ENCODE measurements around the gene PARP6. TPM values are rescaled to one million over a fixed set of nuclear protein-coding genes. Genes with fewer than 3 reads are reported as not detected.

PARP6 gene
- total RNA-seq, 6 donors from 2014 or later, result 54.9 to 140 (median 71.4) TPM

DNA sequence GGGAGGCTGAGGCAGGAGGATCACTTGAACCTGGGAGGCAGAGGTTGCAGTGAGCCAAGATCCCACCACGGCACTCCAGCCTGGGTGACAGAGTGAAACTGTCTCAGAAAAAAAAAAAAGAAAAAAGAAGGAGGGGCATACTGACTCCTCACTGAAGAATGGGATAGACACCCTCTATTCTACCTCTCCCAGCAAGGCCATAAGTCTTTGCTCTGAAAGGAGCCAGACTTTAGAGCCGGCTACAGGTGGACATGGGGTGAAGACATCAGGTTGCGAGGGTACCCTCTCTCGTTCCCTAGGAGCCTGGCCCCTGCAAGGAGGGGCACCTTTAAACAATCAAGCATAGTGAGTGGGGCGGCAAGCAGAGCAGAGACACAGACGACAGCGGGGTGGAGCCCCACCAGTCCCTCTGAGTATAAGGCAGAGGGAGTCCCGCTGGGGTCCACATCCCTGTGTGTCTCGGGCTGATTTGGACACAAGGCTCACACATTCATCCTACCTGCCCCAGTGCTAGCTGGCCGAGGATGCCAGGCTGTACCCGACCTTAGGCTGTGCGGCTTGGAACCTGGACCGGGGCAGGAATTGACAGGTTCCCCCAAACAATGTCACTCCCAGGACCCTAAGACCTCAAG, 75.8 kb downstream of the PARP6 start:
- no peaks in the 10 kb centered on the region for H3K27me3 ChIP-seq
- H3K36me3 ChIP-seq, result peaks cover 18 to 33% (median 32%) of the 10 kb centered on the region in 4 donors
- TF ChIP-seq, protein P1, sequence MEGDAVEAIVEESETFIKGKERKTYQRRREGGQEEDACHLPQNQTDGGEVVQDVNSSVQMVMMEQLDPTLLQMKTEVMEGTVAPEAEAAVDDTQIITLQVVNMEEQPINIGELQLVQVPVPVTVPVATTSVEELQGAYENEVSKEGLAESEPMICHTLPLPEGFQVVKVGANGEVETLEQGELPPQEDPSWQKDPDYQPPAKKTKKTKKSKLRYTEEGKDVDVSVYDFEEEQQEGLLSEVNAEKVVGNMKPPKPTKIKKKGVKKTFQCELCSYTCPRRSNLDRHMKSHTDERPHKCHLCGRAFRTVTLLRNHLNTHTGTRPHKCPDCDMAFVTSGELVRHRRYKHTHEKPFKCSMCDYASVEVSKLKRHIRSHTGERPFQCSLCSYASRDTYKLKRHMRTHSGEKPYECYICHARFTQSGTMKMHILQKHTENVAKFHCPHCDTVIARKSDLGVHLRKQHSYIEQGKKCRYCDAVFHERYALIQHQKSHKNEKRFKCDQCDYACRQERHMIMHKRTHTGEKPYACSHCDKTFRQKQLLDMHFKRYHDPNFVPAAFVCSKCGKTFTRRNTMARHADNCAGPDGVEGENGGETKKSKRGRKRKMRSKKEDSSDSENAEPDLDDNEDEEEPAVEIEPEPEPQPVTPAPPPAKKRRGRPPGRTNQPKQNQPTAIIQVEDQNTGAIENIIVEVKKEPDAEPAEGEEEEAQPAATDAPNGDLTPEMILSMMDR (IDR thresholded peaks at IDR 0.05), result no peak
- peak in 1 of 4 donors; percentile 40 for TF ChIP-seq POLR2A (IDR thresholded peaks at IDR 0.05)
- H3K27ac ChIP-seq, result peak overlapping the region; percentile 78 to 84 (median 82)
- ATAC-seq (ENCODE audit: low FRiP score in 2 of 2) (no peak), DNase-seq (no peak)
- H3K4me3 ChIP-seq, result peak overlapping the region in 3 of 4 donors; percentile 59
- 64 to 74% methylated on average over 13 of the region's 13 CpGs for WGBS, 2 donors
- H3K4me1 ChIP-seq, result peaks cover 8 to 54% (median 29%) of the 10 kb centered on the region in 4 donors
- H3K9me3 ChIP-seq, result no peaks in the 10 kb centered on the region

DNA sequence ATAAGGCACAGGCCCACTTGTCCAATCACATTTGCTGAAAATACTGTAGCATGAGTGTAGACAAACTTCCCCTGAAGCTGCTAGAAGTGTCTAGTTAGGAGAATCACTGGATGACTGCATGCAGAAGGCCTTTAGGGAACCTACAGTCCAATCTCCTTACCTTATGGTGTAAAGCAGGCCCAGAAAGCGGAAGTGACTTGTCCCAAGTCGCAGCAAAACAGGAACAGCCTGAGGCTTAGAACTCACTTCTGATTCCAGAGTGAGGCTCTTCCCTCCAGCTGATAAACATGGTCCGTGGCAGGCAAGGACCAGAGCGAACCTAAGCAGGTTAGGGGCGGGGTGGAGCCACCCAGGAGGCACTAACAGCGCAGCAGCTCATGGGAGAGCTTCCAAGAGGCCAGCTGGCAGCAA, 77.2 kb downstream of the PARP6 start:
- WGBS, 2 donors, result 46 to 65% methylated on average over 6 of the region's 6 CpGs
- peak in 1 of 2 donors; percentile 81 for DNase-seq
- no peaks in the 10 kb centered on the region for H3K9me3 ChIP-seq
- H3K4me3 ChIP-seq, result no peak overlapping the region
- TF ChIP-seq POLR2AphosphoS5 (IDR thresholded peaks at IDR 0.05) (peak in 1 of 2 donors; percentile 39), POLR2A (IDR thresholded peaks at IDR 0.05) (peak in 1 of 4 donors; percentile 35), EP300 (IDR thresholded peaks at IDR 0.05) (no peak)
- peaks cover 8 to 54% (median 29%) of the 10 kb centered on the region in 4 donors for H3K4me1 ChIP-seq
- H3K27me3 ChIP-seq, result no peaks in the 10 kb centered on the region
- H3K27ac ChIP-seq, result peak overlapping the region; percentile 46 to 84 (median 73)
- peaks cover 6 to 19% (median 18%) of the 10 kb centered on the region in 4 donors for H3K36me3 ChIP-seq
- peak; percentile 53 to 59 for ATAC-seq (ENCODE audit: low FRiP score in 2 of 2)

DNA sequence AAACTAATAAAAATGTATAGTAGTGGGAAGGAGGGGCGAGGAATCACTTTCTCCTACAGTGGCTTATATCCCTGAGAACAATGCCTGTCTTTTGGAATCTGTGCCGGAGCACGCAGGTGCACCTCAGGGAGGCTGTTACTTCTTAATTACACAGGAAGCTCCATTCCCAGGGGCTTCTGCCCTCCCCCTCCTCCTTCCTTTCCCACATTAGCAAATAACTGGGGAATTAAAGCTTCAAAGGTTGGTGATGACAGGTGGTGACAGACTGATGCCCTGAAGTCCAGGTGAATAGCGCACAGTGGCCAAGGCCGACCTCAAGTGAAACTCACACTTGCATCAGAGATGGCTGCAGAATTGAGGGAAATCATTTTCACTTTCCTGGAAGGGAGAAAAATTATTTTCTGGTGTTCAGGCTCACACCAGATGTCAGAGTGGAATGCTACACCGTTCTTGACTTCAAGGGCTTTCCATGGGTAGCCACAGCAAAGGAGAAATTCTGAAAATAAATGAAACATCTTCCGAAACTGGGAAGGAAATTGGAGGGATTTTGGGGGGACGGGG, 78.4 kb downstream of the PARP6 start:
- peak in 1 of 2 donors; percentile 3 for DNase-seq
- ATAC-seq (ENCODE audit: low FRiP score in 2 of 2), result no peak

GRCh38 chr15:72192416-72192815, 79.9 kb downstream of the PARP6 start:
- 69% methylated on average over 3 of the region's 3 CpGs for WGBS, 2 donors
- no peak for ATAC-seq (ENCODE audit: low FRiP score in 2 of 2)

More for the DNA sequence above, 78.4 kb downstream of the PARP6 start:
- Histone ChIP-seq H3K27ac (peak overlapping the region; percentile 14 to 84 (median 29)), H3K4me3 (no peak overlapping the region), H3K27me3 (no peaks in the 10 kb centered on the region), H3K4me1 (peaks cover 8 to 43% (median 19%) of the 10 kb centered on the region in 4 donors), H3K36me3 (peaks cover 2 to 8% (median 6%) of the 10 kb centered on the region in 4 donors), H3K9me3 (no peaks in the 10 kb centered on the region)
- 83 to 90% methylated on average over 8 of the region's 8 CpGs for WGBS, 2 donors
- TF ChIP-seq POLR2A (IDR thresholded peaks at IDR 0.05), result no peak
- no peak for TF ChIP-seq POLR2AphosphoS5 (IDR thresholded peaks at IDR 0.05)
- TF ChIP-seq, protein P1 (IDR thresholded peaks at IDR 0.05), result no peak
- TF ChIP-seq EP300 (IDR thresholded peaks at IDR 0.05), result no peak

More at GRCh38 chr15:72192416-72192815, 79.9 kb downstream of the PARP6 start:
- Histone ChIP-seq H3K4me3 (no peak overlapping the region), H3K27ac (no peak overlapping the region), H3K27me3 (no peaks in the 10 kb centered on the region), H3K4me1 (peaks cover 4 to 28% (median 12%) of the 10 kb centered on the region in 4 donors), H3K36me3 (no peaks in the 10 kb centered on the region), H3K9me3 (no peaks in the 10 kb centered on the region)
- no peak for DNase-seq
- TF ChIP-seq EP300 (IDR thresholded peaks at IDR 0.05) (no peak), POLR2AphosphoS5 (IDR thresholded peaks at IDR 0.05) (no peak), POLR2A (IDR thresholded peaks at IDR 0.05) (no peak)
- TF ChIP-seq, protein P1 (IDR thresholded peaks at IDR 0.05), result no peak

Other genes starting within 250 kb of the PARP6 start
- 100 to 1,000 TPM in 2 of 6 donors, 10 to 100 TPM in 4; 53.2 to 143 (median 76.5) TPM for gene MYO9A, start 154.4 kb downstream of the PARP6 start, total RNA-seq
- 1 to 10 TPM in 3 of 6 donors, under 1 TPM in 2, not detected in 1; 0.55 to 3.8 (median 3.0) TPM for gene SENP8, start 154.2 kb downstream of the PARP6 start, total RNA-seq
- gene GRAMD2A, start 74.8 kb downstream of the PARP6 start, total RNA-seq, result 10 to 100 TPM; 26.7 to 52.4 (median 32.9) TPM
- gene PKM, start 41.4 kb downstream of the PARP6 start, total RNA-seq, result 100 to 1,000 TPM; 278 to 569 (median 393) TPM
- 10 to 100 TPM in 2 of 6 donors, 1 to 10 TPM in 2, under 1 TPM in 2; 0.61 to 29.3 (median 3.4) TPM for gene CELF6, start 47.6 kb upstream of the PARP6 start, total RNA-seq
- gene HEXA, start 103.5 kb upstream of the PARP6 start, total RNA-seq, result 100 to 1,000 TPM in 5 of 6 donors, 10 to 100 TPM in 1; 80.5 to 256 (median 149) TPM
- not detected for gene TMEM202, start 125.8 kb upstream of the PARP6 start, total RNA-seq
- gene ARIH1, start 201.8 kb upstream of the PARP6 start, total RNA-seq, result 100 to 1,000 TPM in 2 of 6 donors, 10 to 100 TPM in 4; 43.0 to 155 (median 85.4) TPM

All from upper lobe of left lung (tissue), 6 donors.